Measurements from ENCODE around the gene UGT1A7.
"Not testable (repeated sequence)": the region's sequence is repeated elsewhere in the genome, so short reads cannot be mapped to it uniquely, and the experiment has no call there.

UGT1A7 gene

GRCh38 chr2:233718552-233718951, 36.9 kb downstream of the UGT1A7 start, which contains the start of gene UGT1A4:
TSS of gene UGT1A4 (plus strand) at chr2:233718736. CDS start at chr2:233718821, 85 bp downstream.
- Histone ChIP-seq H3K4me1 (ENCODE audit: insufficient read depth, low read length) (no peaks in the 10 kb centered on the region), H3K9ac (ENCODE audit: low read depth, low read length) (no peak within 1 kb of the TSS), H3K36me3 (ENCODE audit: insufficient read depth, low read length) (no peaks in the 10 kb centered on the region), H3K9me3 (ENCODE audit: insufficient read depth, low read depth, low read length) (no peaks in the 10 kb centered on the region), H3K4me3 (ENCODE audit: low read length) (no peak within 1 kb of the TSS), H3K27ac (ENCODE audit: low read depth, low read length) (no peak within 1 kb of the TSS), H3K27me3 (ENCODE audit: insufficient read depth, low read length) (no peaks in the 10 kb centered on the region)
- 91% methylated on average over 7 of the region's 7 CpGs for WGBS

DNA sequence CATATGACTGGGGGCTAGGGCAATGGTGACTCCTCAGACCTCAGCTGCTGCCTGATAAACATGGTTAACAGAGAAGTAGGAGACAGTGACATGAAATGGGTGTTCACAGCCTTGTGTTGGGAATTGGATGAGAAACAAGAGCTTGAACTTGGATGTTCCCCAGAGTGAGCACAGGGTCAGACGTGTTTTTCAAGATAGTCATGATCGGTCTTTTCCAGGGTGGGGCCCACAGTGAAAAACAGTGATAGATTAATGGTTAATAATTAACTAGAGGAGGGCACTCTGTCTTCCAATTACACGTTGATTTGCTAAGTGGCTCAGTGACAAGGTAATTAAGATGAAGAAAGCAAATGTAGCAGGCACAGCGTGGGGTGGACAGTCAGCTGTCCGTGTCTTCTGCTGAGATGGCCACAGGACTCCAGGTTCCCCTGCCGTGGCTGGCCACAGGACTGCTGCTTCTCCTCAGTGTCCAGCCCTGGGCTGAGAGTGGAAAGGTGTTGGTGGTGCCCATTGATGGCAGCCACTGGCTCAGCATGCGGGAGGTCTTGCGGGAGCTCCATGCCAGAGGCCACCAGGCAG, 47.1 kb downstream of the UGT1A7 start, which contains the start of gene UGT1A3:
Gene UGT1A3, plus strand, starts transcription at position 320 of the 579 bp plus-strand sequence. Its CDS starts 85 bp downstream, at position 405.
- Histone ChIP-seq H3K9me3 (ENCODE audit: insufficient read depth, low read depth, low read length) (no peaks in the 10 kb centered on the region), H3K4me3 (ENCODE audit: low read length) (no peak within 1 kb of the TSS), H3K27me3 (ENCODE audit: insufficient read depth, low read length) (no peaks in the 10 kb centered on the region), H3K36me3 (ENCODE audit: insufficient read depth, low read length) (no peaks in the 10 kb centered on the region), H3K4me1 (ENCODE audit: insufficient read depth, low read length) (no peaks in the 10 kb centered on the region), H3K27ac (ENCODE audit: low read depth, low read length) (no peak within 1 kb of the TSS), H3K9ac (ENCODE audit: low read depth, low read length) (no peak within 1 kb of the TSS)
- WGBS: 91% methylated on average over 8 of the region's 8 CpGs

GRCh38 chr2:233736868-233737653, 55.4 kb downstream of the UGT1A7 start:
- not testable (repeated sequence) for H3K27ac ChIP-seq (ENCODE audit: low read depth, low read length); H3K27me3 ChIP-seq (ENCODE audit: insufficient read depth, low read length); H3K9me3 ChIP-seq (ENCODE audit: insufficient read depth, low read depth, low read length); H3K9ac ChIP-seq (ENCODE audit: low read depth, low read length); H3K4me1 ChIP-seq (ENCODE audit: insufficient read depth, low read length); H3K36me3 ChIP-seq (ENCODE audit: insufficient read depth, low read length); H3K4me3 ChIP-seq (ENCODE audit: low read length)
- 91% methylated on average over 14 of the region's 14 CpGs for WGBS

DNA sequence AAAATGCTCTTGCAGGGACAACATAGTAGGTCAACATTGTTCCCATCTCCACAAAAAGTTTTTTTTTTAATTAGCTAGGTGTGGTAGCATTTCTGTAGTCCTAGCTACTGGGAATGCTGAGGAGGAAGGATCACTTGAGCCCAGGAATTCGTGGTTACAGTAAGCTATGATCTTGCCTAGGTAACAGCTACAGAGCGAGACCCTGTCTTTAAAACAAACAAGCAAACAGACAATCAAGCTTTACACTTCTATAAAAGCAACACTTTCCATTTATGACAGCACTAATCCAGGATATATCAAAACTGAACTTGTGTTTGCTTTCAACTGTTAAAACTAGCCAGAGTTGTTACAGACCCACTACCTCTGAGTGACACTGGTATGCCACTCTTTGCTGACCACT, 59.2 kb downstream of the UGT1A7 start:
- H3K9ac ChIP-seq (ENCODE audit: low read depth, low read length): no peak overlapping the region
- WGBS: 80% methylated on average over 2 of the region's 2 CpGs
- no peaks in the 10 kb centered on the region for H3K9me3 ChIP-seq (ENCODE audit: insufficient read depth, low read depth, low read length)
- H3K4me1 ChIP-seq (ENCODE audit: insufficient read depth, low read length): no peaks in the 10 kb centered on the region
- H3K4me3 ChIP-seq (ENCODE audit: low read length): no peak overlapping the region
- H3K27me3 ChIP-seq (ENCODE audit: insufficient read depth, low read length): no peaks in the 10 kb centered on the region
- no peak overlapping the region for H3K27ac ChIP-seq (ENCODE audit: low read depth, low read length)
- no peaks in the 10 kb centered on the region for H3K36me3 ChIP-seq (ENCODE audit: insufficient read depth, low read length)

GRCh38 chr2:233743464-233744259, 62.0 kb downstream of the UGT1A7 start:
- Histone ChIP-seq H3K36me3 (ENCODE audit: insufficient read depth, low read length) (no peaks in the 10 kb centered on the region), H3K9ac (ENCODE audit: low read depth, low read length) (no peak overlapping the region), H3K27me3 (ENCODE audit: insufficient read depth, low read length) (no peaks in the 10 kb centered on the region), H3K4me1 (ENCODE audit: insufficient read depth, low read length) (no peaks in the 10 kb centered on the region), H3K9me3 (ENCODE audit: insufficient read depth, low read depth, low read length) (no peaks in the 10 kb centered on the region; the same call in 1 of the 2 replicates), H3K27ac (ENCODE audit: low read depth, low read length) (no peak overlapping the region), H3K4me3 (ENCODE audit: low read length) (no peak overlapping the region)
- 97% methylated on average over 44 of the region's 46 CpGs for WGBS

DNA sequence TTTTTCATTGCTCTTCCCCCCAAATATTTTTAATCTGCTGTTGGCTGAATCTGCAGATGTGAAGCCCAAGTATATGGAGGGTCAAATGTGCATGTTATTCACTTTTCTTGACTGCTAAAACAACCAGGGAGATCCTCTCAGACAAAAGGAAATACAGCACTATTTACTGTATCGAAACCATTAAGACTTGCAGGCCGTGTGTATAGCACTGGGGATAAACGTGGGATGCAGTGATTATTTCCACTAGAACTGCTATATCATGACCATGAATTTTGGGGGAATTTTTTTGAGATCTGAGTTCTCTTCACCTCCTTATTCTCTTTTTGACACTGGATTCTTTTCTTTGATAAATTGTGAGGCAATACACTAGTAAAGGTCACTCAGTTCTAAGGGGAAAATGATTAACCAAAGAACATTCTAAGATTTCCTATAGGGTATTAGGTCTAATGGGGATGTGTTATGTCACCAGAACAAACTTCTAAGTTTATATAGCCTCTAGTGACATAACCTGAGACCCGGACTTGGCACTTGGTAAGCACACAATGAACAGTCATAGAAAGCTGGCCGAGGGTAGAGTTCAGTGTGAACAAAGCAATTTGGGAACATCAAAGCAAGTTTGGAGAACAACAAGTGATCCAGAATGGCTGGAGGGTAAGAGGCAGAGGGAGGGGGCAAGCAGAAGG, 63.5 kb downstream of the UGT1A7 start:
- peaks cover 5% of the 10 kb centered on the region; the same call in 1 of the 2 replicates for H3K9me3 ChIP-seq (ENCODE audit: insufficient read depth, low read depth, low read length)
- H3K27me3 ChIP-seq (ENCODE audit: insufficient read depth, low read length): no peaks in the 10 kb centered on the region
- no peak overlapping the region for H3K4me3 ChIP-seq (ENCODE audit: low read length)
- H3K36me3 ChIP-seq (ENCODE audit: insufficient read depth, low read length): no peaks in the 10 kb centered on the region
- WGBS: 87% methylated on average over 5 of the region's 5 CpGs
- no peaks in the 10 kb centered on the region for H3K4me1 ChIP-seq (ENCODE audit: insufficient read depth, low read length)
- H3K9ac ChIP-seq (ENCODE audit: low read depth, low read length): no peak overlapping the region
- no peak overlapping the region for H3K27ac ChIP-seq (ENCODE audit: low read depth, low read length)

GRCh38 chr2:233745838-233746237, 64.1 kb downstream of the UGT1A7 start:
- H3K36me3 ChIP-seq (ENCODE audit: insufficient read depth, low read length): not testable (repeated sequence)

GRCh38 chr2:233746475-233747282, 65.0 kb downstream of the UGT1A7 start:
- whole genome bisulfite sequencing: 85% methylated on average over 10 of the region's 10 CpGs

More at GRCh38 chr2:233745838-233746237, 64.1 kb downstream of the UGT1A7 start:
- H3K4me1 ChIP-seq (ENCODE audit: insufficient read depth, low read length); H3K27me3 ChIP-seq (ENCODE audit: insufficient read depth, low read length); H3K27ac ChIP-seq (ENCODE audit: low read depth, low read length); H3K9ac ChIP-seq (ENCODE audit: low read depth, low read length); H3K4me3 ChIP-seq (ENCODE audit: low read length): not testable (repeated sequence)
- peaks cover 10% of the 10 kb centered on the region for H3K9me3 ChIP-seq (ENCODE audit: insufficient read depth, low read depth, low read length)
- WGBS: 90% methylated on average over 2 of the region's 2 CpGs

DNA sequence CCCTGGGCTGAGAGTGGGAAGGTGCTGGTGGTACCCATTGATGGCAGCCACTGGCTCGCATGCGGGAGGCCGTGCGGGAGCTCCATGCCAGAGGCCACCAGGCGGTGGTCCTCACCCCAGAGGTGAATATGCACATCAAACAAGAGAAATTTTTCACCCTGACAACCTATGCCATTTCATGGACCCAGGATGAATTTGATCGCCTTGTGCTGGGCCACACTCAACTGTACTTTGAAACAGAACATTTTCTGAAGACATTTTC, 65.5 kb downstream of the UGT1A7 start:
- Histone ChIP-seq H3K9ac (ENCODE audit: low read depth, low read length) (no peak overlapping the region), H3K9me3 (ENCODE audit: insufficient read depth, low read depth, low read length) (peaks cover 18% of the 10 kb centered on the region), H3K27me3 (ENCODE audit: insufficient read depth, low read length) (no peaks in the 10 kb centered on the region), H3K36me3 (ENCODE audit: insufficient read depth, low read length) (no peaks in the 10 kb centered on the region), H3K4me3 (ENCODE audit: low read length) (no peak overlapping the region), H3K4me1 (ENCODE audit: insufficient read depth, low read length) (no peaks in the 10 kb centered on the region), H3K27ac (ENCODE audit: low read depth, low read length) (no peak overlapping the region)
- 94% methylated on average over 6 of the region's 6 CpGs for WGBS

More at GRCh38 chr2:233746475-233747282, 65.0 kb downstream of the UGT1A7 start:
- no peak overlapping the region for H3K4me3 ChIP-seq (ENCODE audit: low read length)
- no peaks in the 10 kb centered on the region for H3K27me3 ChIP-seq (ENCODE audit: insufficient read depth, low read length)
- no peak overlapping the region for H3K9ac ChIP-seq (ENCODE audit: low read depth, low read length)
- no peaks in the 10 kb centered on the region for H3K4me1 ChIP-seq (ENCODE audit: insufficient read depth, low read length)
- H3K36me3 ChIP-seq (ENCODE audit: insufficient read depth, low read length): no peaks in the 10 kb centered on the region
- no peak overlapping the region for H3K27ac ChIP-seq (ENCODE audit: low read depth, low read length)
- peaks cover 15% of the 10 kb centered on the region for H3K9me3 ChIP-seq (ENCODE audit: insufficient read depth, low read depth, low read length)

GRCh38 chr2:233750689-233751088, 69.0 kb downstream of the UGT1A7 start:
- H3K27ac ChIP-seq (ENCODE audit: low read depth, low read length); H3K9ac ChIP-seq (ENCODE audit: low read depth, low read length); H3K4me1 ChIP-seq (ENCODE audit: insufficient read depth, low read length); H3K36me3 ChIP-seq (ENCODE audit: insufficient read depth, low read length); H3K4me3 ChIP-seq (ENCODE audit: low read length); H3K27me3 ChIP-seq (ENCODE audit: insufficient read depth, low read length): not testable (repeated sequence)
- H3K9me3 ChIP-seq (ENCODE audit: insufficient read depth, low read depth, low read length): peaks cover 22% of the 10 kb centered on the region
- WGBS: 90% methylated on average over 2 of the region's 2 CpGs
